22Rv1 (cell line): ENCODE results near the gene POC1A.
"Not testable (repeated sequence)": the region's sequence is repeated elsewhere in the genome, so short reads cannot be mapped to it uniquely, and the experiment has no call there.

Experiments
- ZFX ChIP-seq: fragments of 450-650 bp; IDR thresholded peaks from 2 replicates; pipeline ENCODE4 v1.6.1; 2017; ENCODE audit warnings: antibody characterized with exemption, borderline replicate concordance
- TF ChIP-seq, protein P1 (sequence below): fragments of 450-650 bp; IDR thresholded peaks from 2 replicates; pipeline ENCODE4 v1.5.1; 2017; ENCODE audit warnings: mild to moderate bottlenecking

DNA sequence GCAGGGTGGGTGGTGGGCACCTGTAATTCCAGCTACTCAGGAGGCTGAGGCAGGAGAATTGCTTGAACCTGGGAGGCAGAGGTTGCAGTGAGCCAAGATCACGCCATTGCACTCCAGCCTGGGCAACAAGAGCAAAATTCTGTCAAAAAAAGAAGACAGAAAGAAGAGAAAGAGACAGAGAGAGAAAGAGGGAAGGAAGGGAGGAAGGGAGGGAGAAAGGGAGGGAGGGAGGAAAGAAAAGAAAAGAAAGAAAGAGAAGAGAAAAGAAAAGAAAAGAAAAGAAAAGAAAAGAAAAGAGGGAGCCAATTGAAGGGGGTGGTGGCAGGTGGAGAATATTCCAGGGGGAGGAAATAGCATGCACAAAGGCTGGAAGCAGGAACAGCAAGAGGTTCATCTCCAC is 111.2 kb downstream of the POC1A start:
- TF ChIP-seq, protein P1, sequence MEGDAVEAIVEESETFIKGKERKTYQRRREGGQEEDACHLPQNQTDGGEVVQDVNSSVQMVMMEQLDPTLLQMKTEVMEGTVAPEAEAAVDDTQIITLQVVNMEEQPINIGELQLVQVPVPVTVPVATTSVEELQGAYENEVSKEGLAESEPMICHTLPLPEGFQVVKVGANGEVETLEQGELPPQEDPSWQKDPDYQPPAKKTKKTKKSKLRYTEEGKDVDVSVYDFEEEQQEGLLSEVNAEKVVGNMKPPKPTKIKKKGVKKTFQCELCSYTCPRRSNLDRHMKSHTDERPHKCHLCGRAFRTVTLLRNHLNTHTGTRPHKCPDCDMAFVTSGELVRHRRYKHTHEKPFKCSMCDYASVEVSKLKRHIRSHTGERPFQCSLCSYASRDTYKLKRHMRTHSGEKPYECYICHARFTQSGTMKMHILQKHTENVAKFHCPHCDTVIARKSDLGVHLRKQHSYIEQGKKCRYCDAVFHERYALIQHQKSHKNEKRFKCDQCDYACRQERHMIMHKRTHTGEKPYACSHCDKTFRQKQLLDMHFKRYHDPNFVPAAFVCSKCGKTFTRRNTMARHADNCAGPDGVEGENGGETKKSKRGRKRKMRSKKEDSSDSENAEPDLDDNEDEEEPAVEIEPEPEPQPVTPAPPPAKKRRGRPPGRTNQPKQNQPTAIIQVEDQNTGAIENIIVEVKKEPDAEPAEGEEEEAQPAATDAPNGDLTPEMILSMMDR, result not testable (repeated sequence)
- not testable (repeated sequence) for TF ChIP-seq ZFX
